ENCODE results near the gene TNFSF13.
A peak's percentile ranks its signal among the peaks of the same experiment; 100 is the strongest.

The TNFSF13 gene

GRCh38 chr17:7575481-7575883 lies 16.9 kb downstream of the TNFSF13 start:
- no peak for DNase-seq (ENCODE audit: low read depth in 2 of 2)

- DNase-seq (ENCODE audit: low read depth in 2 of 2) = no peak
Measured at GRCh38 chr17:7575959-7576358, 17.4 kb downstream of the TNFSF13 start.

GRCh38 chr17:7576432-7576937 lies 17.9 kb downstream of the TNFSF13 start:
- DNase-seq (ENCODE audit: low read depth in 2 of 2) = no peak

- no peak for DNase-seq (ENCODE audit: low read depth in 2 of 2)
Measured at GRCh38 chr17:7577327-7578199, 19.0 kb downstream of the TNFSF13 start.

GRCh38 chr17:7579001-7579833 lies 20.7 kb downstream of the TNFSF13 start, which contains the start of gene CD68:
Gene CD68, plus strand, starts transcription at chr17:7579638. Its CDS starts 40 bp downstream, at chr17:7579678.
- peak; percentile 67 to 68 for DNase-seq (ENCODE audit: low read depth in 2 of 2)

GRCh38 chr17:7579834-7580603 lies 21.5 kb downstream of the TNFSF13 start:
- peak in 1 of 2 experiments; percentile 54 for DNase-seq (ENCODE audit: low read depth in 2 of 2)

- DNase-seq (ENCODE audit: low read depth in 2 of 2) = no peak
Measured at GRCh38 chr17:7580604-7581575, 22.3 kb downstream of the TNFSF13 start.

GRCh38 chr17:7582396-7583252 lies 24.1 kb downstream of the TNFSF13 start:
- DNase-seq (ENCODE audit: low read depth in 2 of 2) = no peak

GRCh38 chr17:7583253-7584109 lies 24.9 kb downstream of the TNFSF13 start, which contains the start of gene MPDU1:
Gene MPDU1, plus strand, starts transcription at chr17:7583852. Its CDS starts 11 bp downstream, at chr17:7583863.
- DNase-seq (ENCODE audit: low read depth in 2 of 2) = peak; percentile 91

GRCh38 chr17:7586673-7587419 lies 28.3 kb downstream of the TNFSF13 start:
- no peak for DNase-seq (ENCODE audit: low read depth in 2 of 2)

GRCh38 chr17:7587420-7588151 lies 29.0 kb downstream of the TNFSF13 start:
- DNase-seq (ENCODE audit: low read depth in 2 of 2) = no peak

- DNase-seq (ENCODE audit: low read depth in 2 of 2) = no peak
Measured at GRCh38 chr17:7588553-7589203, 30.1 kb downstream of the TNFSF13 start.

GRCh38 chr17:7589204-7589868 lies 30.8 kb downstream of the TNFSF13 start:
- DNase-seq (ENCODE audit: low read depth in 2 of 2) = peak; percentile 46 to 49

- no peak for DNase-seq (ENCODE audit: low read depth in 2 of 2)
Measured at GRCh38 chr17:7589891-7590691, 31.5 kb downstream of the TNFSF13 start, which contains the start of gene SOX15. Gene SOX15, minus strand, starts transcription at chr17:7590094. Its CDS starts 418 bp downstream, at chr17:7589676.

GRCh38 chr17:7590743-7591142 lies 32.2 kb downstream of the TNFSF13 start:
- DNase-seq (ENCODE audit: low read depth in 2 of 2) = no peak
